HAP-1 (cell line): ENCODE results near the gene PTPN20.
A peak's percentile ranks its signal among the peaks of the same experiment; 100 is the strongest.
"Not testable (repeated sequence)": the region's sequence is repeated elsewhere in the genome, so short reads cannot be mapped to it uniquely, and the experiment has no call there.

Experiments used
- DNase-seq, 2 experiments: peaks; one replicate each; pipeline ENCODE4 v3.0.0-alpha.2; 2016 to 2020; ENCODE audit warnings: low spot score in 2 of 2
- H3K27me3 ChIP-seq: fragments of 250-450 bp; sonication (Bioruptor Pico); 2 replicates; pipeline ENCODE4 v1.5.1; 2020; ENCODE audit warnings: low read depth, mild to moderate bottlenecking, moderate library complexity
- H3K36me3 ChIP-seq: fragments of 250-450 bp; sonication (Bioruptor Pico); replicated peaks from 2 replicates; pipeline ENCODE4 v1.5.1; 2020; ENCODE audit warnings: mild to moderate bottlenecking
- H3K4me1 ChIP-seq: fragments of 250-450 bp; sonication (Bioruptor Pico); 2 replicates; pipeline ENCODE4 v1.5.1; 2020; ENCODE audit warnings: mild to moderate bottlenecking
- H3K4me3 ChIP-seq: fragments of 250-450 bp; sonication (Bioruptor Pico); 2 replicates; pipeline ENCODE4 v1.5.1; 2020; ENCODE audit warnings: mild to moderate bottlenecking, moderate library complexity
- H3K9me3 ChIP-seq: fragments of 250-450 bp; sonication (Bioruptor Pico); 2 replicates; pipeline ENCODE4 v1.5.1; 2020; ENCODE audit warnings: mild to moderate bottlenecking, moderate library complexity
- in situ Hi-C: fragments of 300-500 bp; cut with MboI; formaldehyde crosslinking; loops from 3 replicates; pipeline ENCODE4 v1.14.3; 2020; ENCODE audit warnings: low sequenced_read_pairs, inconsistent platforms, mixed read lengths

The PTPN20 gene

DNA sequence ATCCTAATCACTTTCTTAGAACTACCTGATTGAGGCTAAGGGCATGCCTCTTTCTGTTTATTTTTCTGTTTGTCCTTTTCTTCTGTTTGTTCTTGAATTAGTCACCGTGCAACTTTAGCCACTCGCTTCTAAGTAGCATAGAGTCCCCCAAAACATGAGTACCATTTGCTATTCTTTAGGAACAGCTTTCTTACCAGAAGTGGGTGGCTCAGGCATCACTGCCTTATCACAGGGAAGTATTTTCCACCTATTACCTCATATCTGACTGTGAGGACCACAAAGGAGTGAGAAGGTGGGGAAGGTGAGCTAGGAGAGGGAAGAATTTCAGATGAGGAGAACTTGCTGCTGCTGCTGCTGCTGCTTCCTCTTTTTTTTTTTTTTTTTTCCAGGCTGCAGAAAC lies 13.9 kb downstream of the PTPN20 start:
- DNase-seq, H3K4me1 ChIP-seq, H3K27me3 ChIP-seq, H3K9me3 ChIP-seq, H3K4me3 ChIP-seq, in situ Hi-C loops, H3K36me3 ChIP-seq: not testable (repeated sequence)

DNA sequence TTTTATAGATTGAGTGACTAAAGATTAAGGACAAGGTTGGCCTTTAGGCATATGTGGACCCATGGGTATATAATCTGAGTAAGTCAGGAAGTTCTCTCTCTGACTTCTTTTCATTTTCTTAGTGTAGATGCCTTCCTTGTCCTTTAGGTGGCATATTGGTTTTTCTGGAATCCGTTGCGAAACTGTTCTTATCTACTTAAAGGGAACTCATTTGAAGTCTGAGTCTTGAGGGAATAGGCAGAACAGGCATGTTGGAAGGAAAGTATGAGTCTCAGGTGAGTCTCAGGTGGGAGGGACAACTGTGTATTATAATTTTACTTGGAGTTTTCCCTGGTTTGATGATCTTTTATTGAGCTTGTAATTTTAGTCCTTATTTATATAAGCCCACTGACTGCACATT lies 14.6 kb downstream of the PTPN20 start:
- DNase-seq, H3K36me3 ChIP-seq, H3K27me3 ChIP-seq, H3K4me1 ChIP-seq, H3K9me3 ChIP-seq, H3K4me3 ChIP-seq, in situ Hi-C loops: not testable (repeated sequence)

DNA sequence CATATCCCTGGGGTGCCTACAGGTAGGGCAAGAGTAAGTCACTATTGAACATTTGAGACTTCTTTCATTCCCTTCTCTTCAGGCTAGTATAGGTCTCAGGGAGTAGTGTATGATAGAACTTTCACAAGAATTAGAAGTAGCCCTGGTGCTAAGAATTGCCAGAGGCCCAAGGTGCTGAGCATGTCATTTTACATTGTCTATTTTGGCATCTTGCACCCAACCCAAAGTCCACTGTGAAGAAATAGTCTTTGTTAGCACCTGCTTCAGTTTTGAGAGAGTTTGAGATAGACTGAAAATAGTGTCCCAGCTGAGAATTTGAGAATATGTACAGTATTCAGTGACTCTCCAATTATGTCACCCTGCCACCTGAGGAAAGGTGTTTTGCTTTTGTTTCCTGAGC lies 17.6 kb downstream of the PTPN20 start:
- H3K27me3 ChIP-seq, DNase-seq, H3K9me3 ChIP-seq, H3K4me3 ChIP-seq, in situ Hi-C loops, H3K4me1 ChIP-seq, H3K36me3 ChIP-seq: not testable (repeated sequence)

DNA sequence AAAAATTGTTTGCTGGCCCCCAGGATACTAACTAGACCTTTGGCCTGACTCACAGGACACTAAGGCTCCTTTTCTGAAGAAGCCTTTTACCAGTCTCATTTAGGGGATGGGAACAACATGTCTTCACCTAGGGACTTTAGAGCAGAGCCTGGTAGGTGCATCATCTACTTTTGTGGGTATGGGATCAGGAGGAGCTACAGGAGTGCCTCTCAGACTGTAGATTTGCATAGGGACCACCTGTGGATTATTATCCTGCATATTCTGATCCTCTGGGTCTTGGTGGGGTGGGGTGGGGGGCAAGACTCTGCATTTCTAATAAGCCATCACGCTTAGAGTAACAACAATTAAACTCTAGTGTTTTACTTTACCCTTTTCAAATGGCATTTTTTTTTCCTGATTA lies 21.2 kb downstream of the PTPN20 start:
- H3K4me1 ChIP-seq, DNase-seq, in situ Hi-C loops, H3K27me3 ChIP-seq, H3K9me3 ChIP-seq, H3K36me3 ChIP-seq, H3K4me3 ChIP-seq: not testable (repeated sequence)

DNA sequence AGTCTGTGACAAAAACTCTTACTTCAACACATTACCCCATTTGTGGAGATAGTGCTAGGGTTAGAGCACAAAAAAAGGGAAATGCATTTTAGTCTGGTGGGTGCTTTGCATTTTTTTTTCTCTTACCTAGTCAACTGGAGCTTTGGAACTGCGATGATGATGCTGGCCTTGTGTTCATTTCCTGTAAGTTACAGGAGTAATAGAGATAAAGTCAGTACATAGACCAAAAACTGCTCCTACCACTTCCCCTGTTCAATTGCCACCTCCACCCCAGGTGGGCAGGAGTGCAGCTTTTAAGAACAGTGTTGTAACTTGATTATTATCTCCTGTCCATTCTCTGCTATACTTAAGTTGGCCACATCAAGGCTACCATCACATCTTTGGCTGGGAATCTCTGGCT lies 29.9 kb downstream of the PTPN20 start:
- DNase-seq, H3K27me3 ChIP-seq, in situ Hi-C loops, H3K36me3 ChIP-seq, H3K9me3 ChIP-seq, H3K4me1 ChIP-seq, H3K4me3 ChIP-seq: not testable (repeated sequence)

DNA sequence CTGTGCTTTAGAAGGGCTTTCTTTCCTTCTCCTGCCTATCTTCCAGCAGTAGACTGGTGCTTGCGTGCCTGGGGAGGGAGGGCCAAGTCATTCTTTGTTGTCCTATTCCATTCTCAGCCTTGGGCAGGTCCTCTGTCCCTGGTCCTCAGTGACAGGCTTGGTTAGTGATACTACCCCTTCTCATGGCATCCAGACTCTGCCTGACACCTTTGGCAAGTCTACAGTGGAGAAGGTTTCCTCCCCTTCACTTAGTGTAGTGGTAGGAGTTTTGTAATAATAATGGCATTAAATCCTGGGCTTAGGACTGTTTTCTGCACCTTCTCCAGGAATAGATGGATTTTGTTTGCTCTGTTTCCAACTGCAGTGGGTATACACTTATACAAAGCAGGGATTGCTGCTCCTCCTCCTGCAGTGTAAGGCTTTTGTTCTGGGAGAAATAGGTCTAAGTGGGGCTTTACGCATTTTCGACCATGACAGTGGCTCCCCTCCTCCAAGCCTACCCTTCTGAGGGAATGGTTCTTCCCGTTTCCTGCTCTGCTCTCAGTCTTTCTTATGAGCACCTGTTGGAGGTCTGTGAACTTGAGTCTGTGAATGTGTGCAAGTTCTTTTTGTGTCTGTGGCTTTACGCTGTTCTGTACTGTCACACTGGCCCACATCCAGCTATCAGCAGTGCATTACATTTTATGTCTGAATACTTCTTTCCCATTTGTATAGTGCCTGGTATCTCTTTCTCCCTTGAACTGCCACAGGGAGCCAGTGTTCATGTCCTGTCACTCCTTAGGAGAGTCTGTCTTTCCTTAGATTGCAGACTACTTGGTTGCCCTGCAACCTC lies 37.7 kb downstream of the PTPN20 start:
- H3K36me3 ChIP-seq, DNase-seq, H3K27me3 ChIP-seq, H3K4me3 ChIP-seq, H3K9me3 ChIP-seq, in situ Hi-C loops, H3K4me1 ChIP-seq: not testable (repeated sequence)

DNA sequence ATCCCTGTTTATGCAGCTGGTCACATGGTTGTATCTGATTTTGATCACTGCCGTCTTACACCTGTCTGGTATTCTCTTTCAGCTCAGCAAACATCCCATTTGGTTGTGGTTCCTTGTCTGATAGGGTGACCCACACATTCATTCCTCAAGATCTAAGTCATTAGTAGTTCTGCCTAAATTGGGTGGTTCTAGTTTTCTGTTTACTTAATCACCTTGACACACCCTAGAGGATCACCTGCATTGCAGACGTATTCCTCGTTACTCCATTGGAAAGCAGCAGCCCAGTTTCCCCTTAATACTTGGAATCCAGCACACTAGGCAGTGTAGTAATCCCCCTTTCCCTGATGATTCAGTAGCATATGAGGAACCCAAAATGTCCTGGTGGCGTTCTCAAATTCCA lies 41.3 kb downstream of the PTPN20 start:
- H3K9me3 ChIP-seq, H3K4me3 ChIP-seq, H3K27me3 ChIP-seq, DNase-seq, in situ Hi-C loops, H3K4me1 ChIP-seq, H3K36me3 ChIP-seq: not testable (repeated sequence)

DNA sequence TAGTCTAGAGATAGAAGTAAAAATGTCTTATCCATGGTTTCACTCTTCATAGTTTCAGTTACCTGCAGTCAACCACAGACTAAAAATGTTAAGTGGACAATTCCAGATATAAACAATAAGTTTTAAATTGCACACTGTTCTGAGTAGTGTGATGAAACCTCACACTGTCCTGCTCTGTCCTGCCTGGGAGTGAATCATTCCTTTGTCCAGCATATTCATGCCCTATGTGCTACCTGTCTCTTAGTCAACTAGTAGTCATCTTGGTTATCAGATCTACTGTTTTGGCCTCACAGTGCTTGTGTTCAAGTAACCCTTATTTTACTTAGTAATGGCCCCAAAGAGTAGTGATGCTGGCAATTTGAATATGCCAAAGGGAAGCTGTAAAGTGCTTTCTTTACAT lies 49.5 kb downstream of the PTPN20 start:
- H3K4me3 ChIP-seq, H3K4me1 ChIP-seq, H3K27me3 ChIP-seq, in situ Hi-C loops, H3K9me3 ChIP-seq, DNase-seq, H3K36me3 ChIP-seq: not testable (repeated sequence)

DNA sequence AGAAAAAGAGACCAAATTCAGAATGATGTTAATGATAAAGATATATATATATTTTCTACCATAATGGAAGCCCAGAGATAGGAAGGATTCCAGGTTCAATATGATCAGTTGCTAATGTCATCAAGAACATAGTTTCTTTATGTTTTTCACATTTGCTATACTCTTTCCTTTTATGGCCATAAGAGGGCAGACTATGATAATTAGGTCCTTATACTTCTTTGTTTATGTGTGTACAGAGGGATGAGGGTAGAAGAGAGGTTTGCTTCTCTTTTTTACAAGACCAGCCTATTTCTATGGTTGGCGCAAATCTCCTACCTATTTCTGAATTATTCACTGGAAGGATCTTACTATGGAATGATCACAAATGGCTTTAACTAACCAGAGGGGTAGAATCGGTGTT lies 52.1 kb downstream of the PTPN20 start:
- in situ Hi-C loops, DNase-seq, H3K27me3 ChIP-seq, H3K9me3 ChIP-seq, H3K4me1 ChIP-seq, H3K4me3 ChIP-seq, H3K36me3 ChIP-seq: not testable (repeated sequence)

DNA sequence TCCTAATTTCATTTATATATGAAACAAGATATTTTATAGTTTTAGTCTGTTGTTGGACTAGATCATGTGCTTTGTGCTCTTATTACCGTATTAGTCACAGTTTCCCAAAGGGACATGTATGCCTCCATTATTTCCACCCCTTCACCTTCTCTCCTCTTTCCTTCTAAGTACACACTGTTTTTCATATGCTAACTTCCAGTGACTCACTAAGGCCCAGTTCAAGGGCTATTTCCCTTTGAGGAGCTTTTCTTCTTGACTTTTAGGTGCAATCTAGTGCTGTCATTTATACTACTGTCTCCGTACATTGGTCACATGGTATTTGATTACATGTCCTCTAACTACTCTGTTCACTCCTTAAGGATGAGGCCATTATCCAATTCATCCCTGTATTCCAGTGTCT lies 55.8 kb downstream of the PTPN20 start:
- in situ Hi-C loops, DNase-seq, H3K36me3 ChIP-seq, H3K4me1 ChIP-seq, H3K27me3 ChIP-seq, H3K9me3 ChIP-seq, H3K4me3 ChIP-seq: not testable (repeated sequence)

DNA sequence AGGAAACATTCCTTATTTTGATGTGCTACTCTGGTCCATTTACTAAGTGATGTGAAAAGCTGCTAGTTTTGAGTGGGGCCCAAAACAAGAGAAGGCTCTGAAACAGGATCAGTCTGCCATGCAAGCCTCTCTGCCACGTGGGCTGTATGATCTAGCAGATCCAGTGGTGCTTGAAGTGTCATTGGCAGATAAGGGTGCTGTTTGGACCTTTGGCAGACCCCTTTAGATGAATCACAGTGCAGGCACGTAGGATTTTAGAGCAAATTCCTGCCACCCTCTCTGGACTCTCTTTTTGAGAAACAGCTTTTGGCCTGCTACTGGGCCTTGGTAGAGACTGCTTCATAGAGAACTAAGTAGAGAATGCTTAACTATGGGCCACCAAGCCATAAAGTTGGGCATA lies 69.0 kb downstream of the PTPN20 start:
- H3K4me3 ChIP-seq, H3K36me3 ChIP-seq, H3K9me3 ChIP-seq, H3K4me1 ChIP-seq, in situ Hi-C loops, DNase-seq, H3K27me3 ChIP-seq: not testable (repeated sequence)

DNA sequence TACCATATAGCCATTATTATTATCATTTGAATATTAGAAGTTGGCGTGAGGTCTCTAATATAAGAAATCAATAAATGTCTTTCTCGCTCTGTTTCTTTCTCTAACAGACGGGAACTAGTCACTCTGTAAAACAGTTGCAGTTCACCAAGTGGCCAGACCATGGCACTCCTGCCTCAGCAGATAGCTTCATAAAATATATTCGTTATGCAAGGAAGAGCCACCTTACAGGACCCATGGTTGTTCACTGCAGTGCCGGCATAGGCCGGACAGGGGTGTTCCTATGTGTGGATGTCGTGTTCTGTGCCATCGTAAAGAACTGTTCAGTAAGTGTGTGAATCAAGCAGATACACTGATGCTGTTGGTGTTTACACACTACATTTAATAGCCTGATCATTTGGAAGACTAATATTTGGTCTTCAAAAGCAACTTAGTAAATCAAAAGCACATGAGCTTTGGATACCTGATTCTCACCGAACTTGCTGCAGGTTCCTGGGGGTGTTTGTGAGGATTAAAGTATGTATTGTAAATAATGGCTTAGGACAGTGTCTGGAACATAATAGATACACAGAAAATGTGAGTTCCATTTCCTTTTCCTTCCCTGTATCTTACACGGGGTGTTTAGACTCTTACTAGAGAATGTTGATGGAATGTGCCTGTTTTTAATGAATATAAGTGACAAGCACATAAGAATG lies 76.2 kb downstream of the PTPN20 start:
- DNase-seq, in situ Hi-C loops, H3K36me3 ChIP-seq, H3K9me3 ChIP-seq, H3K27me3 ChIP-seq, H3K4me1 ChIP-seq, H3K4me3 ChIP-seq: not testable (repeated sequence)

DNA sequence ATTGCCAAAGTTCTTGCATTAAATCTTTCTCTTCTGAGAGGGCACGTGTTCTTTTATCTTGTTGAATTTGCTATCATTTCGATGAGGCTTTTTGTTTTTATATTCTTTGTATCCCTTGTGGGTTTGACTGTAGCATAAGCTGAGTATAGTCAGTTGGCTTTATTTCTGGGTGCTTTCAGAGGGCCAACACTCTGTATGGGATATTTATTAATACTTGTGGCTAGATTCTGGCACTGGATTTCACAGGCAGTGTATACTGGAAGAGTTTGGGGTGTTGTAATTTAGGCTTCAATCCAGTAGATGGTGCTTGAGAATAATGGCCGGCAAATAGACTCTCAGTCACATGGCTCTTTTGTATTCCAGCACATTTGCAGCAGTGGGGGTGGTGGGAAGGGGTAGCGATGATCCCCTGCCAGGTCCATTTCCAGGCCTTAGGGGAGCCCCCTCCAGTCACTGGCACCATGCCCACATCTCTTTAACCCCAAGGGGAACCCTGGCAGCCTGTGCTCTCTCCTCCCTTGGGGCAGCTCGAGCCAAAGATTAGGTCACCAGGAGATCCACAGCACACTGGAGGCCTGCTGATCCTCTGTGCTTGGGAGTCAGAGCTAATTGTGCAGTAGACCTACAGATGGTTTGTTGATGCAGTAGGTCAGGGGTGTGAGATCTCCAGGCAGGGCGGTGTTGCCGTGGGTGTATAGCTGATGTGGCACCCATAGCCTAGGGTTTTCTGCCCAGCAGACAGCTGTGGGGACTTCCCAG lies 81.8 kb downstream of the PTPN20 start:
- peak; percentile 35 to 49 for DNase-seq
- in situ Hi-C loops, result no loop called here

DNA sequence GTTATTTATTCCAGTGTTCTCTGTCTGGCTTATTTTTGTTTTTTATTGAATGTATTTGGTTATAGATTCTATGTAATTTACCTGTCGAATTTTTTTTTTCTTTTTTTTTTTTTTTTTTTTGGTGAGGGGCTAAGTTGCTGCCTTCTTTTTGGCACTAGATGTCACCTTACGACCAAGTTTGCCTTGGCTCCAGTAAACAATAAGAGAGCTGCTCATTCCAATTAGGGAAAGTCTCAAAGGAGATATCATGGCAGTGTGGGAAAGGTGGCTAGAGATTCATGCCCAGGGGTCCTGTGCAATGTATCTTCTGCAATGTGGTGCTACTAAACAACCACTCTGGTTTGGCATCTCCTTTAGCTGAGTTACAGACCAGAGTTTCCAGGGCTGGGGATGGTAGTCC lies 84.0 kb downstream of the PTPN20 start:
- no peak for DNase-seq
- H3K4me3 ChIP-seq, result no peak overlapping the region
- in situ Hi-C loops, result no loop called here
- no peaks in the 10 kb centered on the region for H3K27me3 ChIP-seq
- H3K4me1 ChIP-seq, result no peaks in the 10 kb centered on the region
- H3K36me3 ChIP-seq, result no peaks in the 10 kb centered on the region
- no peaks in the 10 kb centered on the region for H3K9me3 ChIP-seq

More for the DNA sequence above, 81.8 kb downstream of the PTPN20 start:
- Histone ChIP-seq H3K4me1 (no peaks in the 10 kb centered on the region), H3K36me3 (no peaks in the 10 kb centered on the region), H3K9me3 (no peaks in the 10 kb centered on the region), H3K4me3 (no peak overlapping the region), H3K27me3 (no peaks in the 10 kb centered on the region)
